H1 (cell line): ENCODE results near the gene CCDC63.

Source experiments
- ATF2 ChIP-seq: IDR thresholded peaks from 2 replicates; pipeline ENCODE4 v1.6.1; 2012; ENCODE audit warnings: low read length, inconsistent platforms
- BACH1 ChIP-seq: IDR thresholded peaks from 2 replicates; pipeline ENCODE4 v1.6.1; 2012; ENCODE audit warnings: low read length, improper control_type of control experiment
- CEBPB ChIP-seq: IDR thresholded peaks from 2 replicates; pipeline ENCODE4 v1.6.1; 2012; ENCODE audit warnings: low read depth, low read length
- CTCF ChIP-seq, 3 experiments: IDR thresholded peaks; 1 replicate in 2 of 3; 2 replicates in 1 of 3; pipeline versions ENCODE4 v1.5.1 to v1.6.1; 2011; ENCODE audit warnings: low read length in 3 of 3, mild to moderate bottlenecking in 3 of 3, inconsistent platforms in 2 of 3, low read depth in 1 of 3, moderate library complexity in 1 of 3; ENCODE audit not compliant: insufficient read depth in 1 of 3; ENCODE audit errors: control extremely low read depth in 1 of 3
- EZH2 ChIP-seq: fragments of 200-600 bp; sonication (generic); IDR thresholded peaks from 2 replicates; pipeline ENCODE4 v1.7.1; 2012; ENCODE audit warnings: low read depth, mild to moderate bottlenecking, moderate library complexity, low read length, inconsistent platforms; ENCODE audit not compliant: severe bottlenecking
- JUND ChIP-seq: IDR thresholded peaks from 2 replicates; pipeline ENCODE4 v1.6.1; 2011; ENCODE audit warnings: mild to moderate bottlenecking, improper control_type of control experiment, low read length
- POLR2A ChIP-seq, 2 experiments: IDR thresholded peaks; 1 replicate in 1 of 2; 2 replicates in 1 of 2; pipeline ENCODE4 v1.6.1; 2011; ENCODE audit warnings: low read depth in 2 of 2, low read length in 2 of 2, mild to moderate bottlenecking in 2 of 2; ENCODE audit errors: control extremely low read depth in 1 of 2
- RAD21 ChIP-seq, 2 experiments: IDR thresholded peaks in 1 of 2; conservative IDR thresholded peaks in 1 of 2; 2 replicates each; pipeline ENCODE4 v1.6.1; 2011; ENCODE audit warnings: low read depth in 2 of 2, low read length in 2 of 2, improper control_type of control experiment in 1 of 2, inconsistent platforms in 1 of 2, mild to moderate bottlenecking in 1 of 2, moderate library complexity in 1 of 2
- SRF ChIP-seq: IDR thresholded peaks from 2 replicates; pipeline ENCODE4 v1.6.1; 2011; ENCODE audit warnings: mild to moderate bottlenecking, low read depth, low read length, moderate library complexity

GRCh38 chr12:110940933-110941332 is 94.1 kb downstream of the CCDC63 start:
- TF ChIP-seq CTCF (IDR thresholded peaks at IDR 0.05; ENCODE audit: control extremely low read depth in 1 of 3, insufficient read depth in 1 of 3, low read depth in 1 of 3, low read length in 3 of 3) (no peak), RAD21 (IDR thresholded peaks at IDR 0.05 in 1 of 2, conservative IDR thresholded peaks at IDR 0.05 in 1 of 2; ENCODE audit: low read depth in 2 of 2, low read length in 2 of 2) (no peak), CEBPB (no peak), EZH2 (no peak), POLR2A (IDR thresholded peaks at IDR 0.05; ENCODE audit: control extremely low read depth in 1 of 2, low read depth in 2 of 2, low read length in 2 of 2) (no peak), BACH1 (no peak), SRF (no peak), ATF2 (no peak), JUND (no peak)
